Smooth muscle cell (in vitro differentiated cells): ENCODE data around the gene BRMS1. TPM values are rescaled to one million over a fixed set of nuclear protein-coding genes. Genes with fewer than 3 reads are reported as not detected.
"Not testable (repeated sequence)": the region's sequence is repeated elsewhere in the genome, so short reads cannot be mapped to it uniquely, and the experiment has no call there.

Source experiments
- DNase-seq: peaks from one replicate; lab custom pipeline; 2025; ENCODE audit not compliant: unreplicated experiment; lab: John Stamatoyannopoulos, UW
- H2AFZ ChIP-seq: fragments of 200-600 bp; sonication (generic); 2 replicates; pipeline ENCODE4 v1.6.0; 2016; ENCODE audit warnings: antibody characterized with exemption, low read depth, mild to moderate bottlenecking
- H3F3A ChIP-seq: fragments of 200-600 bp; sonication (generic); 2 replicates; pipeline ENCODE4 v1.6.0; 2017; ENCODE audit warnings: antibody characterized with exemption, low read depth
- H3K27ac ChIP-seq: fragments of 200-600 bp; sonication (generic); 2 replicates; pipeline ENCODE4 v1.5.1; 2016; ENCODE audit warnings: low read depth, mild to moderate bottlenecking
- H3K27me3 ChIP-seq: fragments of 200-600 bp; sonication (generic); 2 replicates; pipeline ENCODE4 v1.6.1; 2016; ENCODE audit warnings: low read depth, mild to moderate bottlenecking
- H3K36me3 ChIP-seq: fragments of 200-600 bp; sonication (generic); 2 replicates; pipeline ENCODE4 v1.5.1; 2016; ENCODE audit warnings: low read depth
- H3K4me1 ChIP-seq: fragments of 200-600 bp; sonication (generic); 2 replicates; pipeline ENCODE4 v1.5.1; 2016; ENCODE audit warnings: low read depth
- H3K4me2 ChIP-seq: fragments of 200-600 bp; sonication (generic); 2 replicates; pipeline ENCODE4 v1.6.0; 2016; ENCODE audit warnings: mild to moderate bottlenecking
- H3K4me3 ChIP-seq: fragments of 200-600 bp; sonication (generic); 2 replicates; pipeline ENCODE4 v1.5.1; 2016; ENCODE audit warnings: mild to moderate bottlenecking
- H3K79me2 ChIP-seq: fragments of 200-600 bp; sonication (generic); 2 replicates; pipeline ENCODE4 v1.6.0; 2016; ENCODE audit warnings: low read depth, mild to moderate bottlenecking
- H3K9ac ChIP-seq: fragments of 200-600 bp; sonication (generic); 2 replicates; pipeline ENCODE4 v1.6.0; 2016; ENCODE audit warnings: low read depth
- H3K9me3 ChIP-seq: fragments of 200-600 bp; sonication (generic); replicated peaks from 2 replicates; pipeline ENCODE4 v1.5.1; 2016; ENCODE audit warnings: low read depth
- H4K20me1 ChIP-seq: fragments of 200-600 bp; sonication (generic); 2 replicates; pipeline ENCODE4 v1.6.0; 2016; ENCODE audit warnings: low read depth
- WGBS: methylation state at CpG from one replicate; pipeline ENCODE4 v1.1.7; 2016; ENCODE audit warnings: low lambda C conversion rate; 5-methylcytosine and 5-hydroxymethylcytosine counted together
- polyA plus RNA-seq: library from polyadenylated mRNA; unstranded; fragments of >200 nt; fragmentation: Nextera tagmentation; extraction: Ambion mirVana; gene quantifications from 2 replicates; pipeline ENCODE4 v1.2.1, GENCODE V29; 2016
- total RNA-seq: library from RNA; depleted of rRNA; stranded (reverse); fragments of >200 nt; gene quantifications from 2 replicates; pipeline ENCODE4 v1.2.3, GENCODE V29; 2014
- TF ChIP-seq, protein P1 (sequence below): fragments of 200-600 bp; sonication (generic); IDR thresholded peaks from 2 replicates; pipeline ENCODE4 v1.5.1; 2017; ENCODE audit warnings: borderline replicate concordance, mild to moderate bottlenecking, antibody characterized with exemption; ENCODE audit not compliant: insufficient read depth, poor library complexity, severe bottlenecking

Gene BRMS1
- total and polyA plus RNA-seq, 2 experiments from 2014 or later: 23.8 to 44.2 TPM

DNA sequence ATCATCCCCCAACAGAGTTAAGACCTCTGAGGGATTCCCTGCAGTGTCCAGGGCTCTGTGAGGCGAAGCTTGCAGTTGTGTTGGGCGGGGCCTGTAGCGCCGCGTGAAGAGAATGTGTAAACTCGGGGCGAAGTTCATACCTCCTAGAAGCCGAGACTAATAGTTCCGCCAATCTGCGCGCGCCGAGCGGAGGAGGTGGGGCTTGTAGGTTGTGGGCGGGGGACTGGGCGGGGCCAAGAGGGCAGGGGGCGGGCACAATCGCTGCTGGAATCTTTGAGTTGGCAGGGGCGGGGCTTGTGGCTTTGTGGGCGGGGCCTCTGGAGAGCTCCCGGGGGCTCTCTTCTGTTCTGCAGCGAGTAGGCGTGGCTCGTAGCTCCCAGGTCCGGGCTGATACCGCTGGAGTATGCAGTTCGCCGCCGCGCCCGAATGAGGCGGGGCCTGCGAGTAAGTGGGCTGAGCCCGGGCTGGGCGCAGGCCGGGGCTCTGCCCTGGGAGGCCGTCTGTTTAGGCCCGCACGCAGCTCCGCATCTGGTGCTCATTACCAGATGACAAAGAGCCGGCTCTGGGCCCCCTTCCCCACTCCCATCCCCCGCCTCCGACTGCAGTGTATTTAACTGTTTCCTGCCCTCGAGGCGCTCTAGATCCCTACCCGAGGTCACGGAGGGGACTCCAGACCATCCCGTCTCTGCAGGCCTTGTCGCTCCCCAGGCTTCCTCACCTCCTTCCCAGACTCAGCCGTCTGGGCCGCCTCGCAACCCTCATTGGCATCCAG lies 32.2 kb downstream of the BRMS1 start:
- Histone ChIP-seq H3K9ac (peak overlapping the region; percentile 81), H3K9me3 (no peaks in the 10 kb centered on the region), H3K4me1 (peaks cover 36% of the 10 kb centered on the region), H4K20me1 (peaks cover 4% of the 10 kb centered on the region), H3F3A (peaks cover 34% of the 10 kb centered on the region), H3K27me3 (no peaks in the 10 kb centered on the region), H3K4me3 (peak overlapping the region; percentile 47), H2AFZ (no peak overlapping the region), H3K79me2 (peaks cover 28% of the 10 kb centered on the region), H3K4me2 (peak overlapping the region; percentile 88), H3K36me3 (no peaks in the 10 kb centered on the region), H3K27ac (peak overlapping the region; percentile 97)
- WGBS: under 1% methylated on average over 33 of the region's 52 CpGs
- DNase-seq: peak; percentile 99
- TF ChIP-seq, protein P1, sequence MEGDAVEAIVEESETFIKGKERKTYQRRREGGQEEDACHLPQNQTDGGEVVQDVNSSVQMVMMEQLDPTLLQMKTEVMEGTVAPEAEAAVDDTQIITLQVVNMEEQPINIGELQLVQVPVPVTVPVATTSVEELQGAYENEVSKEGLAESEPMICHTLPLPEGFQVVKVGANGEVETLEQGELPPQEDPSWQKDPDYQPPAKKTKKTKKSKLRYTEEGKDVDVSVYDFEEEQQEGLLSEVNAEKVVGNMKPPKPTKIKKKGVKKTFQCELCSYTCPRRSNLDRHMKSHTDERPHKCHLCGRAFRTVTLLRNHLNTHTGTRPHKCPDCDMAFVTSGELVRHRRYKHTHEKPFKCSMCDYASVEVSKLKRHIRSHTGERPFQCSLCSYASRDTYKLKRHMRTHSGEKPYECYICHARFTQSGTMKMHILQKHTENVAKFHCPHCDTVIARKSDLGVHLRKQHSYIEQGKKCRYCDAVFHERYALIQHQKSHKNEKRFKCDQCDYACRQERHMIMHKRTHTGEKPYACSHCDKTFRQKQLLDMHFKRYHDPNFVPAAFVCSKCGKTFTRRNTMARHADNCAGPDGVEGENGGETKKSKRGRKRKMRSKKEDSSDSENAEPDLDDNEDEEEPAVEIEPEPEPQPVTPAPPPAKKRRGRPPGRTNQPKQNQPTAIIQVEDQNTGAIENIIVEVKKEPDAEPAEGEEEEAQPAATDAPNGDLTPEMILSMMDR: no peak

DNA sequence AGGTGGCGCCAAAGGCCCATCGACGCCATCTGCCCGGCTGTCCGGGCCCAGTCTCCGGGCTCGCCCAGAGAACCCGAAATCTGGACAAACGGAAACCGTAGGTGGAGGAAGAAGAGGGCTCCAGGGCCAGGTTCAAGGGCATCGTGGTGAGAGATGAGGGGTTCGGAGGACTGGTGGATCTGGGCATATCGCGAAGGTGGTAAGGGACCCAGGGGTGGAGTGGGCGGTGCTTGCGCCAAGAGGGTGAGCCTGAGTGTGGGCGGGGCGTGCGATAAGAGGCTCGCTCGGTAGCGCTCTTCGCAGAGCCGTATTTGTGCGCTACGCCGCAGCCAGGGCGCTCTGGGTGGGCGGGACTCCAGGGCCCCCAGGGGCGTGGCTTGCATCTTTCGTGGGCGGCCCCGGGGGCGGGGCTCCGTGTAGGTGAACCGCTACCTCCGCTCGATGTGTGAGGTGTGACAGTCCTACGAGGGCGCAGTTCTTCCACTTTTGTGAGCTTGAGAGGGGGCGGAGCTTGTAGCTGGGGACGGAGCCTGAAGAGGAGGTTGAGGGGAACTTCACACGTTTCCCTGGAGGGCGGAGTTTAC lies 32.8 kb downstream of the BRMS1 start:
- no peaks in the 10 kb centered on the region for H3K9me3 ChIP-seq
- no peak overlapping the region for H2AFZ ChIP-seq
- H3K4me3 ChIP-seq: peak overlapping the region; percentile 47
- H3K36me3 ChIP-seq: no peaks in the 10 kb centered on the region
- H3K27ac ChIP-seq: peak overlapping the region; percentile 9
- peak; percentile 96 for DNase-seq
- H3K27me3 ChIP-seq: no peaks in the 10 kb centered on the region
- TF ChIP-seq, protein P1: peak; percentile 90
- peaks cover 28% of the 10 kb centered on the region for H3F3A ChIP-seq
- H3K4me2 ChIP-seq: peak overlapping the region; percentile 73
- under 1% methylated on average over 41 of the region's 44 CpGs for WGBS
- peaks cover 4% of the 10 kb centered on the region for H4K20me1 ChIP-seq
- H3K79me2 ChIP-seq: peaks cover 28% of the 10 kb centered on the region
- H3K9ac ChIP-seq: no peak overlapping the region
- H3K4me1 ChIP-seq: peaks cover 29% of the 10 kb centered on the region

DNA sequence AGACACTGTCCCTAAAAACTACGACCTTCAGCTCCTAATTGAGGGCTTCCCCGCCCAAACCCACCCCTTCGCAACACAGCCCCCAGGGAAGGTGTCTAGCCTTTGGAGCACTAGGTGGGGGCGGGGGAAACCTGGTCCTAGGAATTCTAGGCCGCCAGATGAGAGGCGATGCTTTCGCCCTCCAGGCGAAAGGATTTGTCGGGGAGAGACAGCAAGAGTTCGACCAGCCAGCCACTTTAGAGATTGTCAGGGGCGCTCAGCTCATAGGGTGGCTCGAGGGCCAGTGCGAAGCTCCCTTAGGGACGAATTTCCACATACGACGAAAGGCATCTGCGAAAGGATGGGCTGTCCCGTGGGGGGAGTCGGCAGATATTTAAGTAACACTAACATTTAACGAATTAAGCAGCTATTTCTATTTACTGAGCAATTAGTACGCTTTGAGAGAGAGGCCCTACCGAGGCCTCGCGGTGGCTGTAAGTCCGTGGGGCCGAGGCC lies 33.4 kb downstream of the BRMS1 start:
- Histone ChIP-seq H3K9ac (no peak overlapping the region), H2AFZ (no peak overlapping the region), H3K27me3 (no peaks in the 10 kb centered on the region), H3K4me1 (peaks cover 24% of the 10 kb centered on the region), H4K20me1 (peaks cover 4% of the 10 kb centered on the region), H3K9me3 (no peaks in the 10 kb centered on the region), H3K4me2 (peak overlapping the region; percentile 73), H3K27ac (peak overlapping the region; percentile 9), H3F3A (peaks cover 25% of the 10 kb centered on the region), H3K36me3 (no peaks in the 10 kb centered on the region), H3K4me3 (peak overlapping the region; percentile 47), H3K79me2 (peaks cover 25% of the 10 kb centered on the region)
- no peak for DNase-seq
- 21% methylated on average over 26 of the region's 26 CpGs for WGBS
- TF ChIP-seq, protein P1: no peak

DNA sequence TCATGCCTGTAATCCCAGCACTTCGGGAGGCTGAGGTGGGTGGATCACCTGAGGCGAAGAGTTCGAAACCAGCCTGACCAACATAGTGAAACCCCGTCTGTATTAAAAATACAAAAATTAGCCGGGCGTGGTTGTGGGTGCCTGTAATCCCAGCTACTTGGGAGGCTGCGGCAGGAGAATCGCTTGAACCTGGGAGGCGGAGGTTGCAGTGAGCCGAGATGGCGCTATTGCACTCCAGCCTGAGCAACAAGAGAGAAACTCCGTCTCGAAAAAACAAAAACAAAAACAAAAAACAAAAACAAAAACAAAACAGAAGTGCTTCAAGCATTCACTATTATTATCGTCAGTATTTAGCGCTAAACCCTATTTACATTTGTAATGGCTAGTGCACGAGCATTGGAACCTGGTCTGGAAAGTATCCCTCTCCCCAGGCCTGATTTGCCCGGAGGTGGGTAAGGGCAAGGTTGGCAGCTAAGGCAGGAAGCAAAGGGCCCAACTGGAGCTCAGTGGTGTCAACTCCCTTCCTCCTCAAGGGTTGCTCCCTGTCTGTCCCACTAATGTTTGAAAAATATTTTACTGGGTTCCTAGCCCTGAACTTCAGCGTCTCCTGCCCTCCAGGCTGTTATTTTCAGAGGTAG lies 34.0 kb downstream of the BRMS1 start:
- Histone ChIP-seq H3F3A (peaks cover 23% of the 10 kb centered on the region), H3K79me2 (peaks cover 19% of the 10 kb centered on the region), H3K4me1 (peaks cover 19% of the 10 kb centered on the region)
- not testable (repeated sequence) for H3K9ac ChIP-seq, H3K9me3 ChIP-seq, H3K27me3 ChIP-seq, H3K27ac ChIP-seq, DNase-seq, H2AFZ ChIP-seq, H3K4me3 ChIP-seq, H3K36me3 ChIP-seq, H4K20me1 ChIP-seq, H3K4me2 ChIP-seq
- 72% methylated on average over 18 of the region's 18 CpGs for WGBS
